HepG2 (cell line): ENCODE results near the gene RPS10. TPM values are rescaled to one million over a fixed set of nuclear protein-coding genes. Genes with fewer than 3 reads are reported as not detected.

Source experiments
- ARID5B ChIP-seq: IDR thresholded peaks from 2 replicates; pipeline ENCODE4 v1.4.0; 2020; ENCODE audit warnings: mild to moderate bottlenecking, missing genetic modification reagents
- BRF2 ChIP-seq: sonication (generic); formaldehyde crosslinking; IDR thresholded peaks from 2 replicates; pipeline ENCODE4 v1.8.1; 2022; ENCODE audit warnings: mild to moderate bottlenecking, missing genetic modification reagents
- CEBPG ChIP-seq: IDR thresholded peaks from 2 replicates; pipeline ENCODE4 v1.6.1; 2016
- ELF4 ChIP-seq: sonication (generic); formaldehyde crosslinking; IDR thresholded peaks from 2 replicates; pipeline ENCODE4 v1.5.0; 2020; ENCODE audit warnings: missing genetic modification reagents, mild to moderate bottlenecking, moderate library complexity, borderline replicate concordance
- GPN1 ChIP-seq: sonication (generic); formaldehyde crosslinking; IDR thresholded peaks from 2 replicates; pipeline ENCODE4 v1.5.1; 2020; ENCODE audit warnings: missing genetic modification reagents, borderline replicate concordance
- HMG20B ChIP-seq: conservative IDR thresholded peaks from 2 replicates; pipeline ENCODE4 v1.6.1; 2016; ENCODE audit warnings: missing genetic modification reagents, missing compliant biosample characterization
- KLF15 ChIP-seq: sonication (generic); formaldehyde crosslinking; IDR thresholded peaks from 2 replicates; pipeline ENCODE4 v1.8.1; 2023; ENCODE audit warnings: borderline replicate concordance, mild to moderate bottlenecking, inconsistent platforms, missing genetic modification reagents, mixed read lengths
- KMT2A ChIP-seq: sonication (generic); formaldehyde crosslinking; IDR thresholded peaks from 2 replicates; pipeline ENCODE4 v1.4.0; 2020; ENCODE audit warnings: missing genetic modification reagents
- MXI1 ChIP-seq: IDR thresholded peaks from 3 replicates; pipeline ENCODE4 v1.6.1; 2012; ENCODE audit warnings: low read depth, low read length, inconsistent platforms, borderline replicate concordance
- NRL ChIP-seq: sonication (generic); formaldehyde crosslinking; IDR thresholded peaks from 2 replicates; pipeline ENCODE4 v1.5.0; 2020; ENCODE audit warnings: missing genetic modification reagents, mild to moderate bottlenecking, moderate library complexity, borderline replicate concordance
- PHF5A ChIP-seq: IDR thresholded peaks from one replicate; pipeline ENCODE4 v1.6.1; 2018; ENCODE audit warnings: low read depth, missing genetic modification reagents; ENCODE audit not compliant: unreplicated experiment
- RARA ChIP-seq: IDR thresholded peaks from 2 replicates; pipeline ENCODE4 v1.6.1; 2016; ENCODE audit warnings: missing genetic modification reagents, missing compliant biosample characterization
- RBFOX2 ChIP-seq: fragments of 200-400 bp; formaldehyde crosslinking; IDR thresholded peaks from 2 replicates; pipeline ENCODE4 v1.6.1; 2017; ENCODE audit warnings: low read depth, mild to moderate bottlenecking, low read length
- SIX1 ChIP-seq: sonication (generic); formaldehyde crosslinking; IDR thresholded peaks from 2 replicates; pipeline ENCODE4 v1.4.0; 2020; ENCODE audit warnings: missing genetic modification reagents, borderline replicate concordance
- SRSF1 ChIP-seq: fragments of 200-400 bp; formaldehyde crosslinking; optimal IDR thresholded peaks from 2 replicates; pipeline ENCODE3; 2017; ENCODE audit warnings: mild to moderate bottlenecking, low read depth, low read length, moderate library complexity
- YEATS4 ChIP-seq: sonication (generic); formaldehyde crosslinking; IDR thresholded peaks from 2 replicates; pipeline ENCODE4 v1.4.0; 2020; ENCODE audit warnings: missing genetic modification reagents, borderline replicate concordance
- ZC3H4 ChIP-seq: sonication (generic); formaldehyde crosslinking; IDR thresholded peaks from 2 replicates; pipeline ENCODE4 v1.4.0; 2020; ENCODE audit warnings: missing genetic modification reagents, borderline replicate concordance
- ZNF136 ChIP-seq: sonication (generic); formaldehyde crosslinking; IDR thresholded peaks from 2 replicates; pipeline ENCODE4 v1.8.1; 2022; ENCODE audit warnings: low read depth, mild to moderate bottlenecking, moderate library complexity, missing genetic modification reagents
- ZNF337 ChIP-seq: sonication (generic); formaldehyde crosslinking; IDR thresholded peaks from 2 replicates; pipeline ENCODE4 v1.5.1; 2020; ENCODE audit warnings: missing genetic modification reagents, low read depth, mild to moderate bottlenecking, borderline replicate concordance
- ZNF33B ChIP-seq: sonication (generic); formaldehyde crosslinking; IDR thresholded peaks from 2 replicates; pipeline ENCODE4 v1.5.1; 2020; ENCODE audit warnings: mild to moderate bottlenecking, missing genetic modification reagents
- ZNF547 ChIP-seq: sonication (generic); formaldehyde crosslinking; IDR thresholded peaks from 2 replicates; pipeline ENCODE4 v1.5.1; 2020; ENCODE audit warnings: mild to moderate bottlenecking, missing genetic modification reagents
- ZNF619 ChIP-seq: sonication (generic); formaldehyde crosslinking; IDR thresholded peaks from 2 replicates; pipeline ENCODE4 v1.4.0; 2020; ENCODE audit warnings: mild to moderate bottlenecking, missing genetic modification reagents
- ZNF773 ChIP-seq: sonication (generic); formaldehyde crosslinking; IDR thresholded peaks from 2 replicates; pipeline ENCODE4 v1.4.0; 2020; ENCODE audit warnings: missing genetic modification reagents, borderline replicate concordance
- ZNF839 ChIP-seq: sonication (generic); formaldehyde crosslinking; IDR thresholded peaks from 2 replicates; pipeline ENCODE4 v1.4.0; 2020; ENCODE audit warnings: missing genetic modification reagents, mild to moderate bottlenecking, borderline replicate concordance
- polyA plus RNA-seq, 8 experiments: library from polyadenylated mRNA; depleted of rRNA in 3 of 8; stranded (reverse) in 7 of 8; unstranded in 1 of 8; fragments of >200 nt; fragmentation: Illumina TruSeq in 4 of 8; extraction: Trizol in 4 of 8; gene quantifications; 2 replicates each; pipeline versions ENCODE4 v1.2.1 to v1.2.3, GENCODE V29; 2011 to 2016; ENCODE audit warnings: low read depth in 4 of 8, missing spikeins in 1 of 8, mixed read lengths in 1 of 8; ENCODE audit not compliant: insufficient read depth in 1 of 8
- total RNA-seq, 5 experiments: library from RNA; depleted of rRNA; stranded (reverse); fragments of >200 nt; fragmentation: Illumina TruSeq; extraction: Trizol; gene quantifications; 2 replicates each; pipeline ENCODE4 v1.2.3, GENCODE V29; 2016; ENCODE audit warnings: low read depth in 1 of 5
- TF ChIP-seq, protein P1 (sequence below): IDR thresholded peaks from 2 replicates; pipeline ENCODE4 v1.6.1; 2012; ENCODE audit warnings: inconsistent platforms

The RPS10 gene
- total and polyA plus RNA-seq, 2 of the 13 experiments (the other 11 are each of a cell fraction or from before 2014, with no cell fraction given): 2,909 to 4,648 TPM

DNA sequence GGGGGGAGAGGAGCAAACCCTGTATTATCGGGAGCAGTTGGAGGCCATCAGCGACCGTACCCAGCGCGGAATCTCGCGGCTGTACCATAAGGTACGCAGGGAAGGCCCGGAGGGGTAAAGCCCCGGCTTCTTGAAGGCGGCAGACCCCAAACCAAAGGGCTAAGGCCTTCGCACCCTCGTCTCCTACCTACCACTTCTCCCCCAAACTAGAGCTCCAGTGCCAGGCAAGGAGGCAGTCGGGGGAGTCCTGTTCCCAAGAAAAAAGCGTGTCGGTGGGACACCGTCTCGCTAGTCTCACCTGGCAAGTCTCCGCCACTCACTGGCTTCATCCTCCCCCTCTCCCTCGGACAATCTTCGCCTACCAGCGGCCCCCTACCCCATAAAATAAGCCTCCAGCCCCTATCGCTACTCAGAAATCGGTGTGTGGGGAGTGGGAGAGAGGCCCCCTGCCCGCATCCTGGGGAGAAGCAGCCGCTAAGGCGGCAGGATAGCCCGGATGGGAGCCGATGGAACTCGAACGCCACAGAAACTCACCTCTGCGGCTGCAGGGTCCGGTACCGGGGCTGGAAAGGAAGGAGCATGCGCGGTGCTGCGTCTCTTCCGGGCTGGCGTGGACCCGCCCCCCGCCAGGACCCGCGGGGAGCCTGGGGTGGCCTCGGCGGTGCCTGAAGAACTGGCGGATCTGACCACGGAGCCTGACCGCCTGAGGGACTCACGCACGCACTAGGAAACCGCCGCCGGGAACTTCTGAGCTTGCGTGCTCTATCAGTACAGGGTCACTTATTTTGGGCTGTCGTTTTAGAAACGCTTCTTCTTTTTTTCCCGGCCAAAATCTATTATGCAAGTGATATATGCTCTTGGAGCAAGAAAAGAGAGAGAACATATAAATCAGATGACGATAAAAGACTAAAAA, at the start of gene RPS10 (continued):
- TF ChIP-seq MXI1 (peak; percentile 83; the same call in 1 of the 3 replicates), ZC3H4 (no peak), ZNF547 (peak; percentile 90), SRSF1 (peak; percentile 95), ELF4 (peak; percentile 87), ZNF337 (CRISPR knock-in tag) (0 out of 2 replicates have a peak, but pooled peaks have one; percentile 19), PHF5A (CRISPR knock-in tag) (peak; percentile 77), YEATS4 (peak; percentile 83), NRL (CRISPR knock-in tag) (peak; percentile 90), SIX1 (CRISPR knock-in tag) (no peak), ZNF773 (CRISPR knock-in tag) (peak; percentile 77; the same call in 1 of the 2 replicates), ZNF136 (CRISPR knock-in tag) (0 out of 2 replicates have a peak, but pooled peaks have one; percentile 63), KMT2A (peak; percentile 72; the same call in 1 of the 2 replicates), CEBPG (CRISPR knock-in tag) (peak; percentile 12; the same call in 1 of the 2 replicates), BRF2 (CRISPR knock-in tag) (0 out of 2 replicates have a peak, but pooled peaks have one; percentile 51), RARA (CRISPR knock-in tag) (no peak; the same call in none of the 2 replicates), HMG20B (CRISPR knock-in tag) (peak; percentile 12; the same call in 1 of the 2 replicates), RBFOX2 (peak; percentile 97), KLF15 (CRISPR knock-in tag) (0 out of 2 replicates have a peak, but pooled peaks have one; percentile 79), ZNF619 (CRISPR knock-in tag) (peak; percentile 83; the same call in 1 of the 2 replicates), ARID5B (CRISPR knock-in tag) (peak; percentile 67), ZNF839 (peak; percentile 69; the same call in 1 of the 2 replicates), GPN1 (CRISPR knock-in tag) (no peak), ZNF33B (no peak; the same call in 1 of the 2 replicates)
- TF ChIP-seq, protein P1, sequence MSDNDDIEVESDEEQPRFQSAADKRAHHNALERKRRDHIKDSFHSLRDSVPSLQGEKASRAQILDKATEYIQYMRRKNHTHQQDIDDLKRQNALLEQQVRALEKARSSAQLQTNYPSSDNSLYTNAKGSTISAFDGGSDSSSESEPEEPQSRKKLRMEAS: peak; percentile 84
